ENCODE measurements around the gene CTIF.

Gene CTIF

GRCh38 chr18:48554610-48555400 is 16.0 kb downstream of the CTIF start:
- TF ChIP-seq FOXM1 (IDR thresholded peaks at IDR 0.05; ENCODE audit: borderline replicate concordance, low read depth) = no peak
- TF ChIP-seq RAD21 (IDR thresholded peaks at IDR 0.05; ENCODE audit: low read depth) = no peak
- TF ChIP-seq REST (IDR thresholded peaks at IDR 0.05; ENCODE audit: low read depth) = no peak
- no peak for TF ChIP-seq EGR1 (IDR thresholded peaks at IDR 0.05)
- no peak for TF ChIP-seq MAX (IDR thresholded peaks at IDR 0.05)
- TF ChIP-seq EP300 (IDR thresholded peaks at IDR 0.05; ENCODE audit: borderline replicate concordance) = no peak
- TF ChIP-seq YY1 (IDR thresholded peaks at IDR 0.05; ENCODE audit: low read depth) = no peak
- TF ChIP-seq TEAD4 (IDR thresholded peaks at IDR 0.05) = no peak
- TF ChIP-seq USF1 (IDR thresholded peaks at IDR 0.05) = no peak
- no peak for TF ChIP-seq CREB1 (IDR thresholded peaks at IDR 0.05; ENCODE audit: low read depth)
- no peak for TF ChIP-seq CEBPB (IDR thresholded peaks at IDR 0.05)
- no peak for TF ChIP-seq TAF1 (IDR thresholded peaks at IDR 0.05; ENCODE audit: low read depth)
- no peak for TF ChIP-seq ZBTB7A (IDR thresholded peaks at IDR 0.05; ENCODE audit: low read depth)
- TF ChIP-seq NFIC (IDR thresholded peaks at IDR 0.05) = no peak
- TF ChIP-seq TCF12 (IDR thresholded peaks at IDR 0.05; ENCODE audit: low read depth) = no peak

- TF ChIP-seq USF1 (IDR thresholded peaks at IDR 0.05) (no peak), TAF1 (IDR thresholded peaks at IDR 0.05; ENCODE audit: low read depth) (no peak), EP300 (IDR thresholded peaks at IDR 0.05; ENCODE audit: borderline replicate concordance) (no peak), NFIC (IDR thresholded peaks at IDR 0.05) (no peak), MAX (IDR thresholded peaks at IDR 0.05) (no peak), TEAD4 (IDR thresholded peaks at IDR 0.05) (no peak), YY1 (IDR thresholded peaks at IDR 0.05; ENCODE audit: low read depth) (no peak), TCF12 (IDR thresholded peaks at IDR 0.05; ENCODE audit: low read depth) (no peak), ZBTB7A (IDR thresholded peaks at IDR 0.05; ENCODE audit: low read depth) (no peak), CEBPB (IDR thresholded peaks at IDR 0.05) (no peak), FOXM1 (IDR thresholded peaks at IDR 0.05; ENCODE audit: borderline replicate concordance, low read depth) (no peak), RAD21 (IDR thresholded peaks at IDR 0.05; ENCODE audit: low read depth) (no peak), REST (IDR thresholded peaks at IDR 0.05; ENCODE audit: low read depth) (no peak), EGR1 (IDR thresholded peaks at IDR 0.05) (no peak), CREB1 (IDR thresholded peaks at IDR 0.05; ENCODE audit: low read depth) (no peak)
These were observed 16.7 kb downstream of the CTIF start for GRCh38 chr18:48555465-48555995.

- TF ChIP-seq FOXM1 (IDR thresholded peaks at IDR 0.05; ENCODE audit: borderline replicate concordance, low read depth) (no peak), CEBPB (IDR thresholded peaks at IDR 0.05) (no peak), MAX (IDR thresholded peaks at IDR 0.05) (no peak), EGR1 (IDR thresholded peaks at IDR 0.05) (no peak), RAD21 (IDR thresholded peaks at IDR 0.05; ENCODE audit: low read depth) (no peak)
These were observed 18.9 kb downstream of the CTIF start for GRCh38 chr18:48557640-48558174.

- no peak for TF ChIP-seq CEBPB (IDR thresholded peaks at IDR 0.05)
These were observed 19.4 kb downstream of the CTIF start for GRCh38 chr18:48558248-48558647.

GRCh38 chr18:48560491-48560890 is 21.7 kb downstream of the CTIF start:
- no peak for TF ChIP-seq USF1 (IDR thresholded peaks at IDR 0.05)
- no peak for TF ChIP-seq TEAD4 (IDR thresholded peaks at IDR 0.05)
- no peak for TF ChIP-seq EP300 (IDR thresholded peaks at IDR 0.05; ENCODE audit: borderline replicate concordance)
- TF ChIP-seq TCF12 (IDR thresholded peaks at IDR 0.05; ENCODE audit: low read depth) = no peak
